HPDE6-E6E7 (cell line): ENCODE results near the gene ALPI.

Experiments
- DNase-seq: peaks from one replicate; pipeline ENCODE4 v3.0.0; 2011; ENCODE audit warnings: missing footprints; ENCODE audit errors: extremely low spot score

The ALPI gene

DNA sequence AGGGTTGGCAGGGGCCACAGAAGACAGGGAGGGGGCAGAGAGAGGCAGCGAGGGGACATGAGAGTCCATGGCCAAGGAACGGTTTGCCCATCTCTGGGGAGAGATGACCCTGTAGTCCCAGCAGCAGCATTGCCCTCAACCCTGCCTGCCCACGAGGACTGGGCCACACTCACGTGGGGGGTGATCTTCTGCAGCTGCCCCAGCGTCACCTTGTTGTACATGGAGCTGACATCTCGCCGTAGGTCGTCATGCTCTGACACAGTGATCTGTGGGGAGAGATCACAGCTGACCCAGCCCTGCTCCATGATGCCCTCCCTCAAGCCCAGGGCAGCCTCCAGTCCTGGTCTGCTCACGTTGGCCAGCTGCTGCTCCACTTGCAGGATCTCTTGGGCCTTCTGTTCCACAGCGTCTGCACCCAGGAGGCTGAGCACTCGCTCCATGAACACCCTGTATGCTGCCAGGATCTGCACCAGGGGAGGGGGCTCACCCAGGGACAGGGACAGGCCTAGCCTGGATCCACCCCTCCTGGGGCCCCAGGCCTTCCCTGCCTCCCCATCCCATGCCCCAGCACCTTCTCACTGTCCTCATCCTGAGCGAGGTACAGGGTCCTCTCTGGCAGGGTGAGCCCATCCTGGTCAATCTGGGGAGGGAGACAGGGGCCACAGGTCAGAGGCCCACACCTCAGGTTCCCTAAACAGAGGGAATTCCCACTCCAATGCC lies 28.8 kb downstream of the ALPI start:
- DNase-seq: no peak

DNA sequence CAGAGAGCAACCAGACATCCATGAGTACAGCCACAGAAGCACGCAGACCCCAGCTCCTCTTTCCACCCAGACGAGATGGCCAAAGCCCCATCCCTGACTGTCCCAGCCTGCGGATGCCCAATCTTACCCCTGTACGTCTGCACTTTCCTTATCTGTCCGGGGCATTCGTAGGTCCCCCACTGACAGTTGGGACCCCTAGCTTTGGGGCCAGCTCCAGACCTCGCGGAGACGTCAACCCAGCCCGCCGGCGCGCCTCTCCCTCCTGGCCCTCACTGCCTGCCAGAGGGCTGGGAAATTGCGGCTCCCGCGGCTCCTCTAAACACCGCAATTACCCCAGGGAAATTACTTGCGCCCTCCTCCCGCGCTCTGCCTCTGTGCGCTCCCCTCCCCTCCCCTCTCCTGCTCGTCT lies 29.4 kb downstream of the ALPI start:
- no peak for DNase-seq

DNA sequence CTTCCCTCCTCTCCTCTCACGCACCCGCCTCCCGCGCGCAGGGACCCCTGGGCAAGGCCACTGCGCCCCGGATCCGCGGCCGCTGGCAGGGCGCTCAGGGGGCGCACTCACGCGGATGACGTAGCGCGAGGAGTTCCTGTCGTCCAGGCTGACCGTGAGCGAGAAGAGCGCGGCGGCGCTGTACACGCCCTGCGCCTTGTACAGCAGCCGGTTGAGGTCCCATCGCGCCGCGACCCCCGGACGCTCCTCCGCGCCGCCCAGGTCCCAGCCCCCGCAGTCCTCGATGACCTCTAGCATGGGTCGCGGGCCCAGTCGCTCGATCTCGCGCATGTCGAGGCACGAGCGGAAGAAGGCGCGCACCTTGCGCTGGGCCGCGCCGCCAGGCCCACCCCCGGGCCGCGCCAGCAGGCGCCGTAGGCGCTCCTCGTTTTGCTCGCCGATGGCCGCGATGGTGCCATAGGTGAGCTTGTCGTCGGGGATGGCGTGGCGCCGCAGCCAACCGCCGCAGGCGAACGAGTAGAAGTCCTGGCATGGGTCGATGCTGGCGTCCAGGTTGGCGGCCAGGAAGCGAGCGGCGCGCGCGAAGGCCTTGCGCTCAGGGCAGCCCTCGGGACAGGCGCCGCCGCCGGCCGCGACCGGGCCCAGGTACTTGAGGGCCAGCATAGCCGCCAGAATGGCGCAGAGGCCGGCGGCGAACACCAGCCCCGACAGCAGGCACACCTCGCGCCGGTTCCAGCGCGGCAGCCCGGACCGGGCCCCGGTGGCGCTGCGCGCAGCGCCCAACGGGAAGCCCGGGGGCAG lies 30.0 kb downstream of the ALPI start:
- no peak for DNase-seq

DNA sequence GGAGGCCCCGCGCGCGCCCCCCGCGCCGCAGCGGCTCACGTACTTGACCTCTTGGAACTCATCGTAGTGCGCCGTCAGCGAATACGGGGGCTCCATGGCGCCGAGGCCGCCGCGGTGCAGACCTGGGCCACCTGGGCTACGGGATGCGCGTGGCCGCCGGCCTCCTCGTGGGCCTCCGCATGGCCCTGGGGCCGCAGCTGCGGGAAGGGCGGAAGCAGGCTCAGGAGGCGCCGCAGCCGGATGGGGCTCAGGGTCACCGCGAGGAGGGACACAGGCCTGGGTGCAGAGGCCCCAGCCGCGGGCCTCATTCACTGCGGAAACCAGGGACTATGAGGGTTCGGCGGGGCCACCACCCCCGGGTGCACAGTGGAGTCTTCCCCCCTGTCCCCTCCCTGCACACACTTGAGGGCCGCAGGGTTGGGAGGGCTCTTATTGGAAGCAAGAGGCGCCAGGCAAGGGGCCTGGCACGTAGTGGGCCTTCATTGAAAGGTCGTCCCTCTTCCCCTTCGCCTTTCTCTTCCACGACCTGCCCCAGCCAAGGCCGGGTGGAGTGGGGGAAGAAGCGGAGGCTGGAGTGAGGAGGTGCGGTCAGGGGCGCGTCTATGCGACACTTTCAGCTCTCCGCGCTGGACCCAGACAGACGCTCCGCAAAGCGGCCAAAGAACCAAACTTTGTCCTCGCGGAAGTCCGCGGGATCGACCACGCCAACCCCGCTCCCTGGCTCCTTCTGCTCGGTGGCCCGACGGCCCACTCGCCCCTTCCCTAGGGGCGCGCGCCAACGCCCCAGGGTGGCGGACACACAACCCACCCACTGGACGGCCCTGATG lies 30.8 kb downstream of the ALPI start:
- DNase-seq: no peak

DNA sequence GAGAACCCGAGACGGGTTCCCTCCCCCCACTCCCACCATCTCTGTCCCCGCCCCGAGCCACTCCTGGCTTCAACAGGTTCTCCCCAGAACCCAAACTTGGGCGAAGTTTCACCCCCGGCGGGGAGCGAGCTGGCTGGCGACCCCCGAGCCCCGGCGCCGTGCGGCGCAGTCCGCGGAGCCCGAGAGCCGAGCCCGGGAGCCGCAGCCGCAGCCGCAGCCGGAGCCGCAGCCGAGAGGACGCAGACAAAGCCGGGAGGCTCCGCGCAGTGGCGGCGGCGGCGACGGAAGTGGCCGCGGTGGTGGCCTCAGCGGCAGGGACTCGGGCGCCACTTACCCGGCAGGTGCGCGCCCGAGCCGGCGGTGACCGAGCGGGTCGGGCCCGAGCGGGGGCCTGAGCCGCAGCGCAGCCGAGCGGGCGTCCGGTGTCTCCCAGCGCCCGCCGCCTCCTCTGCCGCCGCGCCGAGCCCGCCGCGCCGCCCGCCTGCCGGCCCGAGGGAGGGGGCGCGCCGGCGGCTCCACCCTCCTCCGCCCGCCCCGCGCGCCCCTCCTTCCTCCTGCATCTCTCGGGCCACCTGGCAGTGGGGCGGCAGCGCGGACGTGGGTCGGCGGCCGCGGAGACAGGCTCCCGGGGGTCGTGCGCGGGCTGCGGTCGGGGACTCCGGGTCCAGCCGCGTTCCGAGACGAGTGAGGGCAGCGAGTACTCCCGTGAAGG lies 31.6 kb downstream of the ALPI start, which contains the start of gene ECEL1:
ECEL1 (minus strand) TSS at position 450 of the 712 bp plus-strand sequence. CDS start 1,181 bp downstream, outside the sequence.
- DNase-seq: no peak

DNA sequence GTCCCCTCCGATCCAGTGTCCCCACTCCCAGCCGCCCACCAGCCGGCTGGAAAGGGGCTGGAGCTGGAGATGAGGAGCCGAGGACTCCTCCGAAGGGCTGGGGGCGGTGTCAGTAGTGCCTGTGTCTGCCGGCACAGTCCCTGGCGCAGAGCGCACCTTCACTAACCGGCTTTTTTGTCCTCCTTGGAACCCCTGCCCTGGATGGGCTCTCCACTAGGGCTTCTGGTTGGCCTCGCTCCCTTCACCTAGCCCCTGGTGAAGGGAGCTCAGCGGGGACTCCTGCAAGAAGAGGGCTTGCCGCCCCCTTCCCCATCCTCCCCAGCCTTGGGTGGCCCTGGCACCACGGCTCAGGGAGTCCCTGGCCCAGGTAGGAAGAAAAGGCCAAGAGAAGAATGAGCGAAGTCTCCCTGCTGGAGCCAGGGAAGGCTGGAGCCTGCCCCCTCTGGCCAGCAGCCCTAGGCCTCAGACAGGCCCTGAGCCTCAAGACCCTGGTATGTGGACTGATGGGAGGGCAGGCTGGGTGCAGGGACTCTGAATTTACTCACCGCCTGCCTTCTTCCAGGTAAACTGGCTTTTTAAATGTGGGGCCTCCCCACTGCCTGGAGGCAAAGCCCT lies 32.3 kb downstream of the ALPI start:
- no peak for DNase-seq

DNA sequence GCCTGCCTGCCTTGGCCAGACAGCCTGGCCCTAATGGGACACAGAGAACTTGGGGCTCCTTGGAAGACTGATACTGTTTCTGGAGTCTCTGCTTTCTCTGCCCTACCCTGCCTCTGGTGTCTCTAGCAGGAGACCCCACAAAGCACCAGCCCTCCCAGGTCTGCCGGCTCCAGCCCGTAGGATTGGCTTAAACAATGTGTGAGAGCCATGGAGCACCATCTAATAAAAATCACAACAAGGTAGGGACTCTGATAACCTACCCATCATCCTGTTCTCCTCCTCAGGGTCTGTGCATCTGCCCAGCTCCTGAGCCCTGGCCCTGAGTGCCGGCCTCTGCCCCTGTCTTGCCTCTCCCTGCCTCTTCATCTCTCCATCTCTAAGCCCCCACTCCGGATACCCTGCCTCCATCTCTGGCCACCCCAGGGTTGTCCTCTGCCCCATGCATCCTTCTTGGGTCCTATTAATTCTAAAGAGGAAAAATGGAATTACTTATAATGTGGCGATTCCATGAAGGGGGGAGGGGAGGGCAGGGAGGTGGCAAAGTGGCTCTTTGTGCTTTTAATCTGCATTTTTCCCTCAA lies 32.9 kb downstream of the ALPI start:
- DNase-seq: no peak

DNA sequence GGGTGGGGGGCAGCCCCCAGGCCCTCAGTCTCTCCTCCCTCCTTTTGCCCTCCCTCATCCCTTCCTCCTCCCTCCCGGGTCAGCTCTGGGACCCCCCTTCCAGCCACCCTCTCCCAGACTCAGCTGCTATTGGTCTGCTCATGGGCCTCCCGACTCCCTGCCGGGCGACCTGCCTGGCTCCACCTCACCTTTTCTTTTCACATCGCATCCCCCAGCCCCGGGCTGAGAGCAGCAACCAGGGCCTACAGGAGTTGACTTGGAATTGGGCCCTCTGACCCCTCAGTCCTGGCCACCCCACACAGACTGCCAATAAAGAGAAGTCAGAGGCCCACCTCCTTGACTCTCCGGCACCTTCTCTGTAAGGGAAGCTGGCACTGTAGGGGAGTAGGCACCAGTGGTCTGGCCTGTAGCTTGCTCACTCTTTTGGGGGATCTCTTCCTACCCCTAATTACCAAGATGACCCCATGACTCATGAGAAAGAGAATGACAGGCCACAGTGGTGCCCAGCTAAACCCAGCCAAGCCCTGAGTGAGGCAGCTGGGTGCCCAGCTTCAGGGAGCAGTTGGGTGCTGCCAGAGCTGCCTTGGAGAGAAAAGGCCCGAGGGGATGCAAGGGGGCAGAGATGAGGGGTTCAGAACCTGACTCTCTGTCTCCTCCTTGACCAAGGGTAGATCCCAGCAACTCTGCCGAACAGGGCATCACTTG lies 33.7 kb downstream of the ALPI start:
- DNase-seq: no peak

DNA sequence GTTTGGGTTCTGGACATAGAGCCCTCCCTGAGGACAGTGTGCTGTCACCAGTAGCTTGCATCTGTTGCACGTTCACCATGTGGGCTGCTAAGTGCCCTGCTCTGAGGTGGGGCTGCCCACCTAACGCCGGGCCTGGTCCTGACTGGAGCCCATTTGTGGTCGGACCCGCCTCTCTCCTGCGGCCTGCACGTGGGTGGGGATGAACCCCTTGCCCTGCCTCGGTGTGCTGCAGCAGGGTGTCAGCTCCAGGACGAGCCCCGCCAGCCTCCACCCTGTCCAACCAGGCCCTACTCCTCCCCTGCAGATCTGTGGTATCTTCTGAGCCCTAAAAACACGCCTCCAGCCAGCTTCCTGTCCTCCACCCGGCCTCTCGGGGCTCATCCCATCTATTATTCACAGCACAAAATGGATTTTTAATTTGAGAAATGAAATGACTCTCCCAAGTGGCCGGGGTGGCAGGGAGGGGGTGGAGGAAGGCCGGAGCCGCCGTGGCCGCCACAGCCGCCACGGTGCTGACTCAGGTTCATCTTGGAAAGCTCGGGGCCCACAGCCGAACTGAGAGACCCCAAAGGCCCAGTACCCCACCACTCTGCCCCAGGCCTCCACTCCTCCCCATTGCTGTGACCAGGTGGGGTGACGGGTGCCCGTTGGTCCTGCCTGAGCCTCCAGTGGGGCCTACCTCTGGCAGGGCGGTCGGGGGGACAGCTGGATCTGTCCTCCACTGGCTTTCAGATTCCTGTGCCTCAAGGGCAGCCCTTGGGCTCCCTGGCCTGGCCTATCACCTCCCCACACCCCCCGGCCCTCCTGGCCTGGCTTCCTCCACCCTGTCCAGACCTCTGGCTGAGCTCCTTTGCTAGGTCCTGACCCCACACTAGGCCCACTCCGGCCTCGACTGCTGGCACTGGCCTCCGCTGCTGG lies 34.5 kb downstream of the ALPI start:
- DNase-seq: no peak

DNA sequence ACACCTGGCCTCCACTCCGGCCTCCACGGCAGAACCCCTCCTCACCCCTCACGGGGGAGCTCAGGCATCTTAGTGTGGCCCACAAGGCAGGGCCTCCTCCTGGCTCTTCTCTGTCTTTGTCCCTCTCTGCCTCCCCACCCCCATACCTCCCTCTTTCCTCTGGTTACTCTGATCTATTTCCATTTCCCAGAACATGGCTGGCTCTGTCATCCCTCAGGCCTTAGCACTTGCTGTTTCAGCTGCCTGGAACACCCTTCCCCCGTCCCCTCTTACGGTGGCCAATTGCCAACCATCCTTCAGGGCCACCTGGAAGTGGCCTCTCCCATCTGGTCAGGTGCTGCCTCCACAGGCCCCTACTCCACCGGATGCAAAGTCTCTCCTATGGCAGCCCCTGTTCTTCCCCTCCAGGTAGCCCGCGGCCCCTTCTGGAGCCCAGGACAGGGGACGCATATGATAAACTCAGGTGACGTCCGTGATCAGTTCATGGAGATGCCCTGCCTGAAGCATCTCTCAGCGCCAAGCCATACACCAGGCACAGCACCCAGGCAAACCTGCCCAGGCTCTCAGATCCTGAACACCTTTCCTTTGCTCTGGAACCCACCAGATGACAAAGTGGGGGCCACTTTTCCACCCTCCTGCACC lies 35.3 kb downstream of the ALPI start:
- no peak for DNase-seq

DNA sequence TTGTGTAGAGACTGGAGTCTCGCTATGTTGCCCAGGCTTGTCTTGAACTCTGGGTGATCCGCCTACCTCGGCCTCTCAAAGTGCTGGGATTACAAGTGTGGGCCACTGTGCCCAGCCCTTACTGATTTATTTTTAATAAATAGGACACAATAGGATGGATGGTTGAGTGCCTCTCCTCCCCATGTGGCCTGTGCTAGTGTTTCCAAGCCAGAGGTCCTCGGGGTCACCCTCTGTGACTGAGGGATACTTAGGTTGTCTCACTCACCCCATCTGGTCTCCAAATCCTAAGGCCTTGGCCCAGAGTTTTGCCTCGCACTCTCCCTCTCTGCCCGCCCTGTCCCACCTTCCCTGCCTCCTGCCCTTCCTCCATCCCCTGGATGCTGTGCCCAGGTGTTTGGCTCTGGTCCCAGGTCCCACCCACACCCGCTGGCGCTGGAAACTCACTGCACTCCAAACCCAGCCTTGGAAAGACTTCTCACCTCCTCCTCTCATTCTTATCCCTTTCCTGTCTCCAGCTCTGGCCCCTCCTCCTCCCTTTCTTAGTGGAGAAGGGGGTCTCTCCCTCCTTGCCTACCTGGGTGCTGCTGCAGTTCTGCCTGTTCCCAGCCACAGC lies 36.4 kb downstream of the ALPI start:
- DNase-seq: no peak

DNA sequence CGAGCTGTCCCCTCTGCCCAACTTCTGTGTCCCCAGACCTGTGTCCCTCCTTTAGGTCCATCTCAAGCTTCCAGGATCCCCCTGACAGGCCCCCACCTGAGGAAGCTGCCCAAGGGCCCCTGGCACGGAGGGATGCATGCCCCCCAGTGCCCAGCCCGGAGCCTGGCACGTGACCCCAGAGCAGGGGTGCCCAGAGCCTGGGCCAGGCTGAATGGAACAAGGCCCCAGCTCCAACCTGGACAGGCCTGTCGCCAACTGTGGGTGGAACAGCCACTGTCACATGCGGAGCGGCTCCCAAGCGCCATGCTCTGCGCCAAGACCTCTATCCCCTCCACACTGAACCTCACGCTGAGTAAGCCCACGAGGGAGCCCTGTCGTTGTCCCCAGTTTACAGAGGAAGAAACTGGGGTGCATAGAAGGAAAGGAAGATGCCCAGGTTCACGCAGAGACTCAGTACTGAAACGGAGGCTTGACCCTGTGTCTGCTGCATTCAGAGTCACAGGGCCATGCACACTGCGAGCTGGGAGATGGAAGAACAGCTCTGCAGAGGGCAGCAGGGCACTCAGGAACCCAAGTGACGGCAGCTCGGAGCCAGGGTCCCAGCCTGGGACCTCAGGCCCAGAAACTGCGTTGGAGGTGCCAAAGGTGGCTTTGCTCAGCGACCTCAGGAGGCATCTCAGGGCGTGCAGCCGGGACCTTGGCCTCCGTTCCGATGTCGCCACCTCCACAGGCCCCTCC lies 37.2 kb downstream of the ALPI start:
- DNase-seq: no peak

DNA sequence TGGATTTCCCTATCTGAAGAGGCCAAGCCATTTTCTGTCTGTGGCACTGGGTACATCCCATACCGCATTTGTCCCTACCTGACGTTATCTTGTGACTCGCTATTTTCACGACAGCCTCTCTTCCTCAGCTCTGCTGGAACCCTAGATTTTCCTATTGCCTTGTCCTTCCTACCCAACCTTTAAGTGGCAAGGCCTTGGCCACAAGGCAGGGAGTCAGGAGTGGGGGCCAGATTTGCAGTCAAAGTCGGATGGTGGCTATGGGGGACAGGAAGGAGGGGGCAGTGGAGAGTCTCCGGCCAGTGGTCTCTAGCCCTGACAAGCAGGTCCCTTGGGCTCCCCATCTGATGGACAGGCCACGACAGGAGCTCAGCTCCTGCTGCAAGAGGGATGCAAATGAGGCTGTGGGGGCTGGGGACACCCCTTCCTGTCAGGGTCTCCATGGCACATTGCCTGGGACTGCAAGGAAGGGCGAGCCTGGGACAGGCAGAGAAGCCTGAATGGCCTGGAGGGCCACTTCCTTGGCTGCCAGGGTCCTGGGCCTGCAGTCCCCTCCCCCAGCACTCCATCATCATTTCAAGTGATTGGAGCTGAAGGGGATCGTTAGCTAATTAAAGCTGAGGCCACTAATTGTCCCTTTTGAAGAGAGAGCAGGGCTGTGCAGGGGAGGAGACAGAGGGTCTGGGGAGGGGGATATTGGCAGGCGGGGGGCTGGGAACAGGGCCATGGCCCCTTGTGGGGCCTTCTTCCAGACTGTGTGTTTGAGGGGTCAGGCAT lies 37.9 kb downstream of the ALPI start:
- no peak for DNase-seq

DNA sequence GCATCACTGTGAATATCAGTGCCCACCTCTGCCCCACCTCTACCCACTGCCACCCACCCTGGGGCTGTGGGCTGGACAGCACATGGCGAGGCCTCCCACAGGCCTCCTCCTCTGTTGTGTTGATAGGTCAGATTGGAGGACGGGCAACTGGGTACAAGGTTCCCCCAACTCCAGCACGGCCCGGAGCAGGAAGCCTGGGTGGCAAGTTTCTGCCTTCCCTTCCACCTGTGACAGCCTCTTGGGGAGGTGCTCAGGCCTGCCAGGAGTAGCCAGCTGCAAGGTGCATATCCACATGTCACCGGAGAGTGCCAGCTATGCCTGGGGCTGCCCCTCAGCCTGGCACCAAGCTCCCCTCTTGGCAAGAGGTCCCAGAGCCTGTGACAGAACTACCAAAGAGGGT lies 38.6 kb downstream of the ALPI start:
- DNase-seq: no peak

DNA sequence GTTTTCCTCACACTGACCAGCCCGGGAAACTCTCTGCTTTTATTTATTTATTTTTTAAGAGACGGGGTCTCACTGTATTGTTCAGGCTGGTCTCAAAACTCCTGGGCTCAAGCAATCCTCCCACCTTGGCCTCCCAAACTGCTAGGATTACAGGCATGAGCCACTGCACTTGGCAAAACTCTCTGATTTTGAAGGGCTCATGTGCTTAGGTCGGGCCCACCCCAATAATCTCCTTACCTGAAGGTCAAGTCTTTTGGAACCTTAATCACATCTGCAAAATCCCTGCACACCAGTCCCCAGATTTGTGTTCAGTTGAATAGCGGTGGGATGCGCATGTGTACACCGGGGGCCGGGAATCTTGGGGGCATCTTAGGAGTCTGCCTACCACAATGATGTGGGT lies 39.3 kb downstream of the ALPI start:
- no peak for DNase-seq

DNA sequence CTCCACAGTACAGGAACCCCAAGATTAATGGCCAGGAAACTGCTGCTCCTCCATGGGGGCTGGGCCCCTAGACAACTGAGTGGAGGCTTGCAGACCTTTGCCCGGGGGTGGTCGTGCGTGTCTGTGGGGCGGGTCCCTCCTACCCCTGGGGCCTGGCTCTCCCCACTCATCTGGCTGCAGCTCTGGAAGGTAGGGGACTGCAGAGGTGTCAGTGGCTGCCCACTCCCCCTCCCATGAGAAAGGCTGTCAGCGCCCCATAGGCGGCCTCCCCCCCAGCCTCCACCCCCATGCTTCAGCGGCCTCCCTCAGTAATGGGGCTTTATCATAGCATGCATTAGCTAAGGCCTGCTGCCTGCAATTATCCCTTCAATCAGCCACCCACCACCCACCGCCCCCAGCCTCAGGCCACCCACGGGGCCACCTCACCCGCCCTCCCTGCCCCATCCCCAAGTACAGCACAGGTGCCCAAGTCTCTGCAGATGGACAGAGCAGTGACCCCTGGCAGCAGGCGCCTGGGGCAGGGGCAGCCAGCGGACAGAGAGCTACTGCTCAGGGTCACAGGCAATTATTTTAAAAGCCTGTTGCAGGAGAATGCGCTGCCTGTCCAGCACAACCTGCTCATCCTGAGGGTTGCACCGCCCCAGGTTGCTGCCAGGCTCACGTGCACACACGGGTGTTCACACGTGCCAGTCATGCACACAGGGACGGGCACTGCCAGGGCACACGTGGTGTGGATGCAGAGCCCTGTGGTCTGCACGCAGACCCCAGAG lies 40.7 kb downstream of the ALPI start:
- no peak for DNase-seq
